Measurements from ENCODE around the gene DOCK9. TPM values are rescaled to one million over a fixed set of nuclear protein-coding genes. Genes with fewer than 3 reads are reported as not detected.

The DOCK9 gene
- total and polyA plus RNA-seq, 2 experiments from 2014 or later, result 32.8 to 39.1 TPM

DNA sequence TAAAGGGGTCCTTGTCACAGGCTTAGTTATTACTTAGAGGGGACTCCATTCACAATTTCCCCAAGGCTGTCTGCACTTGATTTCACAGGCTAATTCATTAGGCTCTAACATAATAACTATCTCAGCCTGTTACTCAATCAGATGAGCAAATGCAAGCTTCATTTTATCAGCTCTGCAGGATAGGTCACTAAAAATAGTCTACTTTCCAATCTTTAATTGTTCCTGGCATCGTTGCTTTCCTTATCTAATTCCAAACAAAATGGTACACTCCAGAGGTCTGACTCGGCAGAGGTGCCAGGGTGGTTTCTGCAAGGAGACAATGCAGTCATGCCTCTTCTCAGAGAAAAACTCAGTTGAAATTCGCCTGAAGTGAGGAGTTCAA is 155.6 kb downstream of the DOCK9 start:
- no peak overlapping the region for H3K4me3 ChIP-seq
- TF ChIP-seq, protein P1, sequence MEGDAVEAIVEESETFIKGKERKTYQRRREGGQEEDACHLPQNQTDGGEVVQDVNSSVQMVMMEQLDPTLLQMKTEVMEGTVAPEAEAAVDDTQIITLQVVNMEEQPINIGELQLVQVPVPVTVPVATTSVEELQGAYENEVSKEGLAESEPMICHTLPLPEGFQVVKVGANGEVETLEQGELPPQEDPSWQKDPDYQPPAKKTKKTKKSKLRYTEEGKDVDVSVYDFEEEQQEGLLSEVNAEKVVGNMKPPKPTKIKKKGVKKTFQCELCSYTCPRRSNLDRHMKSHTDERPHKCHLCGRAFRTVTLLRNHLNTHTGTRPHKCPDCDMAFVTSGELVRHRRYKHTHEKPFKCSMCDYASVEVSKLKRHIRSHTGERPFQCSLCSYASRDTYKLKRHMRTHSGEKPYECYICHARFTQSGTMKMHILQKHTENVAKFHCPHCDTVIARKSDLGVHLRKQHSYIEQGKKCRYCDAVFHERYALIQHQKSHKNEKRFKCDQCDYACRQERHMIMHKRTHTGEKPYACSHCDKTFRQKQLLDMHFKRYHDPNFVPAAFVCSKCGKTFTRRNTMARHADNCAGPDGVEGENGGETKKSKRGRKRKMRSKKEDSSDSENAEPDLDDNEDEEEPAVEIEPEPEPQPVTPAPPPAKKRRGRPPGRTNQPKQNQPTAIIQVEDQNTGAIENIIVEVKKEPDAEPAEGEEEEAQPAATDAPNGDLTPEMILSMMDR (IDR thresholded peaks at IDR 0.05; ENCODE audit: low read depth, low read length), result no peak
- H3K9me3 ChIP-seq (ENCODE audit: low read depth), result no peaks in the 10 kb centered on the region
- peaks cover 10% of the 10 kb centered on the region for H3K36me3 ChIP-seq
- peak overlapping the region; percentile 61 for H3K27ac ChIP-seq
- peak; percentile 9 to 26 for DNase-seq (ENCODE audit: low read depth in 1 of 2, low spot score in 1 of 2)
- no peaks in the 10 kb centered on the region for H3K27me3 ChIP-seq
- H3K4me1 ChIP-seq (ENCODE audit: low read depth), result peaks cover 20% of the 10 kb centered on the region

DNA sequence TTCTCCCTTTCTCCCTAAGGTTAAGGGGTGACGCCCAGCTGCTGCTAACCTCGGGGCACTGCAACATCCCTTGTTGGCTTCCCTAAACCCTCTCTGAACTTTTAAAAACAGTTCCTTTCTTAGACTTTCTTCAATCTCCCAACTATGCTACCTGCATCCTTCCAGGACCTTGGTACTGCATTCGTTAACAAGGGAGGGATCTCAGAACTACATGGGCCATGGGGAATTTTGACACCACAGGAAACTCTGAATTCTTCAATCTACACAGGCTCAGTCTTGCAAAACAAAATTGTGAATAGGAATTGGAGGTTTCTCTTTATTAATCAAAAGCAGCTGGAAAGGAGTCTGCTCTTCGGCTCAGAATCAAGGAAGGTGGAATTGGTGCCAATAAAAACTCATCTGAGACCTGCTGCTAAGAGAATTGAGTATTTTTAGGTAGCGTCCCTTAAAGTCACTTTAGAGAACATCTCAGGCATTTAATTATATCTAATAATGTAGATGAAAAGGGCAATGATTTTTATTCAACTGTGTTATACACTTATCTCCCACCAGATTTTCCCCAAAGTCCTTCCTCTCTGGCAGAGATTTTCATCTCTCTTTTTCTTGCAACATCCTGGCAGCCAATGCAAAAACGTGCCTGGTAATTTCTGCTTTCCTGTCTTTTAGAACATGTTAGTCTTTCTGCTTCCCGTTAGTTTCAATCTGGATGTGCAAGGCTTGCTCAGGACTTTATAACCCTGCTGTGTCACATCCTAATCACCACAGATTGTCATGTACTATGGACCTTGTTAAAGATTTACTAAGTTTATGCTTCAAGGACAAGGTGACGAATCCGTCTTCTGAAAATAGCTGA is 156.3 kb downstream of the DOCK9 start:
- Histone ChIP-seq H3K4me1 (ENCODE audit: low read depth) (peaks cover 19% of the 10 kb centered on the region), H3K27ac (peak overlapping the region; percentile 61), H3K27me3 (no peaks in the 10 kb centered on the region), H3K36me3 (peaks cover 10% of the 10 kb centered on the region), H3K4me3 (no peak overlapping the region), H3K9me3 (ENCODE audit: low read depth) (no peaks in the 10 kb centered on the region)
- peak; percentile 11 to 75 for DNase-seq (ENCODE audit: low read depth in 1 of 2, low spot score in 1 of 2)
- TF ChIP-seq, protein P1 (IDR thresholded peaks at IDR 0.05; ENCODE audit: low read depth, low read length), result no peak

GRCh38 chr13:98820744-98821371 is 157.0 kb downstream of the DOCK9 start:
- Histone ChIP-seq H3K27ac (no peak overlapping the region), H3K27me3 (no peaks in the 10 kb centered on the region), H3K9me3 (ENCODE audit: low read depth) (no peaks in the 10 kb centered on the region), H3K36me3 (peaks cover 10% of the 10 kb centered on the region), H3K4me1 (ENCODE audit: low read depth) (peaks cover 14% of the 10 kb centered on the region), H3K4me3 (no peak overlapping the region)
- peak in 1 of 2 donors; percentile 11 for DNase-seq (ENCODE audit: low read depth in 1 of 2, low spot score in 1 of 2)
- TF ChIP-seq, protein P1 (IDR thresholded peaks at IDR 0.05; ENCODE audit: low read depth, low read length), result no peak

GRCh38 chr13:98820300-98820699 is 157.6 kb downstream of the DOCK9 start:
- Histone ChIP-seq H3K9me3 (ENCODE audit: low read depth) (no peaks in the 10 kb centered on the region), H3K36me3 (peaks cover 10% of the 10 kb centered on the region), H3K27ac (no peak overlapping the region), H3K4me3 (no peak overlapping the region), H3K27me3 (no peaks in the 10 kb centered on the region), H3K4me1 (ENCODE audit: low read depth) (peaks cover 13% of the 10 kb centered on the region)
- DNase-seq (ENCODE audit: low read depth in 1 of 2, low spot score in 1 of 2), result no peak
- TF ChIP-seq, protein P1 (IDR thresholded peaks at IDR 0.05; ENCODE audit: low read depth, low read length), result no peak

DNA sequence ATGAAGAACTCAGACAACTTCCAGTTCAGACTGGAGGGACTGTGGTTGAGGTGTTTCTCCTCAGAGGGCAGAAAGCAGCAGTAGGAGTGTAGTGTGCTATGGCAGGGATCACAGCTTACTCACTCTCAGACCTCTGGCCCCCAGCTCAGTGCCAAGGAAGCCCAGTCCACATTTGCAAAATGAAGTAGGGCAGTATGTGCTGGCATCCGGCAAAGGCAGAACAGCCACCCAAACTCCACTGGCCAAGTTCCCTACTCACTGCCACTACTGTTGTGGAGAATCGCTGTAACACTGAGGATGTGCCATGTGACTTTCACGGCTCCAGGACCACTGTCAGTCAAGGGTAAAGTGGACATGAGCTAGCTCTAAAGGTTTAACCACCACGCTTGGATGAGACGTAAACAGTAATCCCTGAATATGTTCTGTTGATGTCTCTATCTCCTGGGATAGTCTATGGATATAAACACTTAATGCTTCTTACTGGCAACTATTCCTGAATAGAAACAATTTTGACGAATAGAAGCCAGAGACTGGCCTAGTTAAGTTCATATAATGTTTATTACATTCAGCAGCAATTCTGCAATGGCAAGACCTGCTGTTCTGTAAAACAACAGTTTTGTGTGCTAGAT is 158.4 kb downstream of the DOCK9 start:
- Histone ChIP-seq H3K36me3 (peaks cover 10% of the 10 kb centered on the region), H3K4me1 (ENCODE audit: low read depth) (peaks cover 13% of the 10 kb centered on the region), H3K9me3 (ENCODE audit: low read depth) (no peaks in the 10 kb centered on the region), H3K4me3 (no peak overlapping the region), H3K27ac (no peak overlapping the region), H3K27me3 (no peaks in the 10 kb centered on the region)
- TF ChIP-seq, protein P1 (IDR thresholded peaks at IDR 0.05; ENCODE audit: low read depth, low read length), result no peak
- no peak for DNase-seq (ENCODE audit: low read depth in 1 of 2, low spot score in 1 of 2)
